Aorta (tissue), 5 donors: ENCODE results near the gene EDEM3. TPM values are rescaled to one million over a fixed set of nuclear protein-coding genes. Genes with fewer than 3 reads are reported as not detected.
"Not testable (repeated sequence)": the region's sequence is repeated elsewhere in the genome, so short reads cannot be mapped to it uniquely, and the experiment has no call there.

Source experiments
- ATAC-seq: fragments of 200-7000 bp; cut with Tn5 transposase; one replicate; pipeline ENCODE4 v1.9.1; 2022; ENCODE audit warnings: moderate library complexity; ENCODE audit not compliant: low FRiP score
- DNase-seq, 2 donors: peaks; one replicate each; pipeline ENCODE4 v3.0.0-alpha.2; 2020
- H3K27ac ChIP-seq, 2 donors: one replicate each; pipeline ENCODE4 v1.5.1; 2013; ENCODE audit warnings: low read length in 2 of 2, mild to moderate bottlenecking in 2 of 2, moderate library complexity in 2 of 2, control low read depth in 1 of 2, inconsistent platforms in 1 of 2, low read depth in 1 of 2
- H3K27me3 ChIP-seq, 2 donors: one replicate each; pipeline ENCODE4 v1.6.1; 2013; ENCODE audit warnings: control low read depth in 1 of 2, low read length in 1 of 2, mild to moderate bottlenecking in 1 of 2, moderate library complexity in 1 of 2; ENCODE audit not compliant: insufficient read depth in 2 of 2, control insufficient read depth in 1 of 2
- H3K36me3 ChIP-seq, 2 donors: one replicate each; pipeline ENCODE4 v1.6.1; 2013; ENCODE audit warnings: control low read depth in 1 of 2, low read length in 1 of 2, mild to moderate bottlenecking in 1 of 2; ENCODE audit not compliant: insufficient read depth in 2 of 2, control insufficient read depth in 1 of 2
- H3K4me1 ChIP-seq, 2 donors: one replicate each; pipeline ENCODE4 v1.6.1; 2013; ENCODE audit warnings: low read length in 2 of 2, control low read depth in 1 of 2, mild to moderate bottlenecking in 1 of 2, moderate library complexity in 1 of 2; ENCODE audit not compliant: insufficient read depth in 2 of 2, control insufficient read depth in 1 of 2
- H3K4me3 ChIP-seq, 2 donors: one replicate each; pipeline ENCODE4 v1.5.1; 2013; ENCODE audit warnings: low read length in 2 of 2, control low read depth in 1 of 2, mild to moderate bottlenecking in 1 of 2
- H3K9me3 ChIP-seq: one replicate; pipeline ENCODE4 v1.6.1; 2013; ENCODE audit warnings: mild to moderate bottlenecking, low read length; ENCODE audit not compliant: control insufficient read depth
- WGBS, 2 donors: extraction: QIAGEN DNeasy Blood & Tissue Kit; methylation state at CpG; one replicate each; pipeline ENCODE4 v1.1.7; 2013; 5-methylcytosine and 5-hydroxymethylcytosine counted together
- intact Hi-C, 2 donors: fragments of 100-400 bp; cut with DNase I; formaldehyde crosslinking; loops; one replicate each; pipeline versions ENCODE4 v1.14.2 to v1.15.0; 2022
- polyA plus RNA-seq, 2 donors: library from polyadenylated mRNA; stranded (reverse); fragments of 200-250 nt; gene quantifications; one replicate each; pipeline ENCODE4 v1.2.3, GENCODE V29; 2013
- total RNA-seq, 2 donors: library from RNA; stranded (reverse); fragmentation: NEBNext Ultra II Directional; extraction: Animal tissue kit (Norgen Biotek cat#: 25700); gene quantifications; one replicate each; pipeline ENCODE4 v1.2.1, GENCODE V29; 2021
- donor health status: healthy with polysubstance abuse.
- donor health status: Bipolar disorder and iron deficiency.
- donor health status: DM: no; HTN: no; CAD: no.
- donor health status: DM: no; HTN: no; CAD: no.
- donor health status: DM: yes; HTN: yes; CAD: no.

The EDEM3 gene
- total and polyA plus RNA-seq, 4 donors = 5.5 to 54.8 (median 27.6) TPM

DNA sequence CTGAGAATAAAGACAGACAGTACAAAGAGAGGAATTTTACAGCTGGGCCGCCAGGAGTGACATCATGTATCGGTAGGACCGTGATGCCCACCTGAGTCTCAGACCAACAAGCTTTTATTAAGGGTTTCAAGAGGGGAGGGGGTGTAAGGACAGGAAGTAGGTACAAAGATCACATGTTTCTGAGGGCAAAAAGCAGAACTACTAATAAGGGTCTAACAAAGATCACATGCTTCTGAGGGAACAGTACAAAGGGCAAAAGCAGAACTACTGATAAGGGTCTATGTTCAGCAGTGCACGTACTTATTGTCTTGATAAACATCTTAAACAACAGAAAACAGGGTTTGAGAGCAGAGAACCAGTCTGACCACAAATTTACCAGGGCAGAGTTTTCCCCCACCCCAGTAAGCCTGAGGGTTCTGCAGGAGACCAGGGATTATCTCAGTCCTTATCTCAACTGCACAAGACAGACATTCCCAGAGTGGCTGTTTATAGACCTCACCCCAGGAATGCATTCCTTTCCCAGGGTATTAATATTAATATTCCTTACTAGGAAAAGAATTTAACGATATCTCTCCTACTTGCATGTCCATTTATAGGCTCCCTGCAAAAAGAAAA, 73.9 kb downstream of the EDEM3 start:
- ATAC-seq, H3K9me3 ChIP-seq, H3K27me3 ChIP-seq, H3K27ac ChIP-seq, H3K4me1 ChIP-seq, H3K4me3 ChIP-seq, intact Hi-C loops, DNase-seq, H3K36me3 ChIP-seq: not testable (repeated sequence)
- WGBS, 2 donors = 73 to 76% methylated on average over 5 of the region's 5 CpGs

DNA sequence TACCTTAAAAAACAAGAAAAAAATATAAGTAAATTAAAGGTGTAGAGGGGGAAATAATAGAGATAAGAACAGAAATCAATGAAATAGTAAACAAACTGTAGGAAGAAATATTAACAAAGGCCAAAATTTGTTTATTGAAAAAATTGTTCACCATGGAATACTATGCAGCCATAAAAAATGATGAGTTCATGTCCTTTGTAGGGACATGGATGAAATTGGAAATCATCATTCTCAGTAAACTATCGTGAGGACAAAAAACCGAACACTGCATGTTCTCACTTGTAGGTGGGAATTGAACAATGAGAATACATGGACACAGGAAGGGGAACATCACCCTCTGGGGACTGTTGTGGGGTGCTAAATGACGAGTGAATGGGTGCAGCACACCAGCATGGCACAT, 75.2 kb downstream of the EDEM3 start:
- H3K27ac ChIP-seq, ATAC-seq, H3K4me1 ChIP-seq, DNase-seq, intact Hi-C loops, H3K36me3 ChIP-seq, H3K9me3 ChIP-seq, H3K4me3 ChIP-seq, H3K27me3 ChIP-seq: not testable (repeated sequence)
- 84 to 92% methylated on average over 3 of the region's 3 CpGs for WGBS, 2 donors

DNA sequence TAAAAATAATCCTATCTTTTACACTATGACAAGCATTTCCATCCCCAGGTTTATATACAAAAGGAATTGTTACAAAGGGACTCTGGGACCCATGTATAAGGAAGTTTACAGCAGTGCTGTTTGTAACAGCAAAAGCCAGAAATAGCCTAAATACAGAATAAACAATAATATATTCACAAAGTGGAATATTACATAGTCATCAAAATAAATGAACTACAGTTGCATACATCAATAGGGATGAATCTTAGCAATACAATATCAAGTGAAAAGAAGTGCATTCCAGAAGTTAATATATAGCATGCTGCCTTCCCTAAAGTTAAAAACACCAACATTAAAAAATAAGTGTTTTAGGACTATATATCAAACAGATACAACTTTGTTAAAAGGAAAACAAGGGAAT, 77.3 kb downstream of the EDEM3 start:
- intact Hi-C loops = no loop called here
- ATAC-seq (no peak), DNase-seq (no peak)
- H3K27ac ChIP-seq = no peak overlapping the region
- H3K4me1 ChIP-seq = no peaks in the 10 kb centered on the region
- H3K27me3 ChIP-seq = no peaks in the 10 kb centered on the region
- H3K9me3 ChIP-seq = peaks cover under 1% of the 10 kb centered on the region
- H3K4me3 ChIP-seq = no peak overlapping the region
- no peaks in the 10 kb centered on the region for H3K36me3 ChIP-seq

DNA sequence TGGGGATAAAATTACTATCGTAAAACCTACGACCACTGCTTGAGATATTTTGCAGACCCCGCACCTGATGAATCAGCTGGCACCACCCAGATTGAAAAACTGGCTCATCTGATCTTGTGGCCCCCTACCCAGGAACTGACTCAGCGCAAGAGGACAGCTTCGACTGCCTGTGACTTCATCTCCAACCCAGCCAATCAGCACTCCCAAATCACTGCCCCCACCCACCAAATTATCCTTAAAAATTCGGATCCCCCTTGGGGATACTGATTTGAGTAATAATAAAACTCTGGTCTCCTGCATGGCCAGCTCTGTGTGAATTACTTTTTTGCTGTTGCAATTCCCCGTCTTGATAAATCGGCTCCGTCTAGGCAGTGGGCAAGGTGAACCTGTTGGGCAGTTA, 81.4 kb downstream of the EDEM3 start:
- intact Hi-C loops = no loop called here
- Histone ChIP-seq H3K27ac (no peak overlapping the region), H3K27me3 (no peaks in the 10 kb centered on the region), H3K4me1 (no peaks in the 10 kb centered on the region), H3K36me3 (no peaks in the 10 kb centered on the region), H3K4me3 (no peak overlapping the region), H3K9me3 (no peaks in the 10 kb centered on the region)
- DNase-seq (no peak), ATAC-seq (no peak)
- 82% methylated on average over 9 of the region's 9 CpGs for WGBS, 2 donors

DNA sequence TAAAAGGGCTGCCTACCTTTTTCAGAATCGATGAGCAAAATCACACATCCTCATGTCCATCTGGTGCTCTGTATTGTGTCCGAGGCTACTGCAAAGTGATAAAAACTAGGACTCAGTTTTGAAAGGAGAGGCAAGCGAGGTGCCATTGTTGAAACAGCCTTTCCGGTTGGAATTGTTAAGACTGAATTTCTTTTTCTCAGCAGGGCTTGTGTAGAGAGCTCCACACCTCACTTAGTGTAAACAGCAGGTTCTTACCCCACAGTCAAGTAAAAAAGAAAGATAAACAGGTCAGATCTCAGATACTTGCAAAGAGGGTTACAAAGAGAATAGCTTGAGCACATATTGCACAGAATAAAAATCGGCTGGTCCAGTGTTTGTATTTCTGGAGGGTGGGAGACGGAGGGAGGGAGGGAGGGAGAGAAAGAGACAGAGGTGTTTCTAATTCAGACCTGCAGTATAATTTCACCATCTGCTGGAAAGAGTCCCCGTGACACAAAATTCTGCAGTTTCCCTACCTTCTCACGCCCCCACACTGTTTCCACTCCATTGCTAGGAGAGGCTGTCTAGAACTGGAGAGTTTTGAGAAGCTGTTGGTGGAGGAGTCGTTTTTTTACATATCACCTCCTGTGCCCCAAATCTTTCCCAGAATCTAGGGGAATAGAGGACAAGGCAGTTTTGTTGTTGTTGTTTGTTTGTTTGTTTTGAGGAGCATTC, 82.5 kb downstream of the EDEM3 start:
- Histone ChIP-seq H3K36me3 (no peaks in the 10 kb centered on the region), H3K4me3 (no peak overlapping the region), H3K9me3 (no peaks in the 10 kb centered on the region), H3K27me3 (no peaks in the 10 kb centered on the region), H3K27ac (no peak overlapping the region), H3K4me1 (no peaks in the 10 kb centered on the region)
- intact Hi-C loops = no loop called here
- no peak for DNase-seq
- 63 to 68% methylated on average over 9 of the region's 9 CpGs for WGBS, 2 donors
- no peak for ATAC-seq

DNA sequence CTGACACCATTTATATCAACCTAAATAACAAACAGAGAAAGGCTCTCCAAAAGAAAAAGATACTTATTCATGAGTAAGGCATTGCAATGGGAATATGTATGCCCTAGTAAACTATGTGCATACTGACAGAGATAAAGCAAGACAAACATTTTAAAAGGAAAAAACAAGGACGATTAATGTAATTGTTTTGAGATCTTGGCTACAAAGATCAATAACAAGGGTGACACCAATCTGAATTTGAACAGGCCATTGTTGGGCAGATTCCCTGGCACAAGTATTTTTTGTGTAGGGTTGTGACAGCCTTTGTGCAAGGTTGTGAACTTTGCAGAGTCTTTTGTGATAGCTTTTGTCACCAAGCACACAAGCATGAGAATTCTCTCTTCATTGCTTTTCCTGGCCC, 85.3 kb downstream of the EDEM3 start:
- H3K4me1 ChIP-seq = no peaks in the 10 kb centered on the region
- H3K27me3 ChIP-seq = no peaks in the 10 kb centered on the region
- H3K27ac ChIP-seq = no peak overlapping the region
- H3K4me3 ChIP-seq = no peak overlapping the region
- WGBS, 2 donors = 83 to 89% methylated on average over 1 of the region's 1 CpG
- no peaks in the 10 kb centered on the region for H3K36me3 ChIP-seq
- H3K9me3 ChIP-seq = no peaks in the 10 kb centered on the region
- ATAC-seq (no peak), DNase-seq (no peak)
- intact Hi-C loops = no loop called here

DNA sequence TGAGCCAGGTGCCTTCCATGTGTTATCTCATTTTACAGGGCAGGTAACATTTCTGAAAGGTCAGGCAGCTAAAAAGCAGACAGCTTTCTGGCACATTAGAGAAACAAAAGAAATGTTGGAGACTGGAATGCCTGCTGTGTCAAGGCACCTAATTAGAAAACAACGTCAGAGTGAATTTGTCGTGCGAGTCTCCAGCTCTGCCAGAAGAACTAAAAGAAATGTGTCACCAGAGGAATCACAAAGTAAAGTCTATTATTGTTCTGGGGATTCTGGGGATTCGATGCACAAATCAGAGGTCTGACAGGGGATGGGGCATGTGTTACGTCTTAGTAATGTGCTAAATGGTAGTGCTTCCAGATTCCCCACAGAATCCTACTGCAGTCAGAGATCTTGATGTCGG, 89.3 kb downstream of the EDEM3 start:
- no peak for DNase-seq
- no peak for ATAC-seq
- no peak overlapping the region for H3K27ac ChIP-seq
- H3K4me1 ChIP-seq = no peaks in the 10 kb centered on the region
- H3K27me3 ChIP-seq = no peaks in the 10 kb centered on the region
- no peaks in the 10 kb centered on the region for H3K36me3 ChIP-seq
- WGBS, 2 donors = 64 to 76% methylated on average over 6 of the region's 6 CpGs
- H3K9me3 ChIP-seq = no peaks in the 10 kb centered on the region
- intact Hi-C loops = no loop called here
- no peak overlapping the region for H3K4me3 ChIP-seq

DNA sequence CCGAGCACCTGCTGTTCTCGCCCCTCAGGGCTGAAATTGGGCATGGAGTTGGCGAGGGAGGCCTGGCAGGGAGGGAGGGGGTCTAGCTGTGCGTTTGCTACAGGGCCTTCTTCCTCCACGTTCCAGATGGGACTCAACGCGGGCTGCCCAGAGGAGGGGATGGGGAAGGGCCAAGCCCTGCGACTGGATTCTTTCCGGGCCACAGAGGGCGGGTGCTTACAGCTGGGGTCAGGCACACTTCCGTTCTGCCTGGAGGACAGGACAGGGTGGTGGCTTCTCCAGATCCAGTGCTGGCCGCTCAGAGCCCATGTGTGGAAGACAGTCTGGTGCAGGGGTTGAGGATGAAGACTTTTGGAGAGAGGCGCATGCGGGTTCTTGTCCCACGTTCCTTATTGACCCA, 90.0 kb downstream of the EDEM3 start:
- H3K9me3 ChIP-seq = no peaks in the 10 kb centered on the region
- no peaks in the 10 kb centered on the region for H3K36me3 ChIP-seq
- DNase-seq (peak in 1 of 2 donors; percentile 75), ATAC-seq (no peak)
- no peaks in the 10 kb centered on the region for H3K4me1 ChIP-seq
- no peak overlapping the region for H3K27ac ChIP-seq
- WGBS, 2 donors = 74 to 82% methylated on average over 15 of the region's 15 CpGs
- intact Hi-C loops = loop anchor here (5.0 kb wide), 4 partner anchors 42 to 587 kb away; partner anchors contain the start of gene C1orf21 (in 1 of the 2)
- H3K4me3 ChIP-seq = no peak overlapping the region
- no peaks in the 10 kb centered on the region for H3K27me3 ChIP-seq

DNA sequence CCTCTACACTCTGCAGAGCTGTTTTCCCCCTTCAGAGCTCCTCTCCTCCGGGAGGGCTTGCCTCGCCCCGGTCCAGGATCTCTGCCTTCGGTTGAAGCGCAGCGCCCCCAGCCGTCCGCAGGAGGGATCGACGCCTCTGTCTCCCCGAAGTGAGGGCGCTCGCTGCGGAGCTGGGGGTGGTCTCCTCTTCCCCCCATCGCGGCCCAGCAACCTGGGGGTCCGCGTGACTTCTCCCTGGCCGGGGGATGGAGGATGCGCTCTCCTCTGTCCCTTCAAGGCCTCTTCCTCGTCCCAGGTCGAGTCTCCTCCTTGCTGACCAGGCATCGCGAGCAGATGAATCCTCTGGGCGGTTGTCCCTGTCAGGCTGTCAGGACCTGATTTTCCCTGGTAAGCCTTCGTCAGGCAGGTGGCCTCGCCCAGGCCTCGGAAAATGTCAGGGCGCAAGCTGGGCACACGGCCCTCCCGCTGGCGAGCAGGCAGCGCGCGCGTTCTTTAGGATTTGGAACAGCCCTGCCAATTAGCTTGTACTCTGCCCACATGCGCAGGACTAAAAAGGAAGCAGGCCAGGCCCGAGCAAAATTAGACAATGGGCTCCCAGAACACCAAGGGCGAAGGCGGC, 90.5 kb downstream of the EDEM3 start:
- Histone ChIP-seq H3K27me3 (no peaks in the 10 kb centered on the region), H3K27ac (no peak overlapping the region), H3K4me1 (no peaks in the 10 kb centered on the region), H3K4me3 (no peak overlapping the region), H3K36me3 (no peaks in the 10 kb centered on the region), H3K9me3 (no peaks in the 10 kb centered on the region)
- intact Hi-C loops = loop anchor here (5.0 kb wide), 4 partner anchors 42 to 587 kb away; partner anchors contain the start of gene C1orf21 (in 1 of the 2)
- DNase-seq (peak; percentile 85 to 92), ATAC-seq (peak; percentile 96)
- WGBS, 2 donors = 10 to 11% methylated on average over 40 of the region's 40 CpGs
